Measurements from ENCODE around the gene PRL. TPM values are rescaled to one million over a fixed set of nuclear protein-coding genes. Genes with fewer than 3 reads are reported as not detected.

PRL gene
- total RNA-seq, 4 donors from 2014 or later = not detected

GRCh38 chr6:22249711-22250350 is 47.0 kb downstream of the PRL start:
- Histone ChIP-seq H3K4me3 (replicated peaks in 1 of 3) (no peak overlapping the region), H3K36me3 (no peaks in the 10 kb centered on the region), H3K27ac (no peak overlapping the region), H3K27me3 (no peaks in the 10 kb centered on the region), H3K9me3 (no peaks in the 10 kb centered on the region), H3K4me1 (peaks cover 0 to 8% of the 10 kb centered on the region in 2 donors)
- 51 to 54% methylated on average over 9 of the region's 9 CpGs for WGBS, 2 donors
- no peak for DNase-seq
- TF ChIP-seq CTCF (IDR thresholded peaks at IDR 0.05) (no peak), POLR2A (IDR thresholded peaks at IDR 0.05) (no peak)
- intact Hi-C loops (cut with DNase I) = no loop called here

GRCh38 chr6:22248513-22249308 is 48.1 kb downstream of the PRL start:
- WGBS, 2 donors = 67 to 72% methylated on average over 6 of the region's 6 CpGs
- no peaks in the 10 kb centered on the region for H3K27me3 ChIP-seq
- H3K36me3 ChIP-seq = no peaks in the 10 kb centered on the region
- H3K4me3 ChIP-seq (replicated peaks in 1 of 3) = no peak overlapping the region
- H3K27ac ChIP-seq = no peak overlapping the region
- H3K4me1 ChIP-seq = peaks cover 0 to 8% of the 10 kb centered on the region in 2 donors
- DNase-seq = no peak
- H3K9me3 ChIP-seq = no peaks in the 10 kb centered on the region
- intact Hi-C loops (cut with DNase I) = no loop called here
- TF ChIP-seq CTCF (IDR thresholded peaks at IDR 0.05) = no peak
- TF ChIP-seq POLR2A (IDR thresholded peaks at IDR 0.05) = no peak

GRCh38 chr6:22247916-22248482 is 48.8 kb downstream of the PRL start:
- Histone ChIP-seq H3K36me3 (no peaks in the 10 kb centered on the region), H3K27me3 (no peaks in the 10 kb centered on the region), H3K9me3 (no peaks in the 10 kb centered on the region), H3K4me1 (peaks cover 0 to 8% of the 10 kb centered on the region in 2 donors), H3K27ac (no peak overlapping the region), H3K4me3 (replicated peaks in 1 of 3) (no peak overlapping the region)
- TF ChIP-seq POLR2A (IDR thresholded peaks at IDR 0.05) (no peak), CTCF (IDR thresholded peaks at IDR 0.05) (no peak)
- WGBS, 2 donors = 82 to 85% methylated on average over 4 of the region's 4 CpGs
- intact Hi-C loops (cut with DNase I) = no loop called here
- no peak for DNase-seq

GRCh38 chr6:22240025-22240424 is 56.8 kb downstream of the PRL start:
- TF ChIP-seq POLR2A (IDR thresholded peaks at IDR 0.05) (no peak), CTCF (IDR thresholded peaks at IDR 0.05) (no peak)

More at GRCh38 chr6:22240025-22240424, 56.8 kb downstream of the PRL start:
- no peak for DNase-seq
- Histone ChIP-seq H3K27ac (no peak overlapping the region), H3K36me3 (no peaks in the 10 kb centered on the region), H3K27me3 (no peaks in the 10 kb centered on the region), H3K9me3 (no peaks in the 10 kb centered on the region), H3K4me3 (replicated peaks in 1 of 3) (no peak overlapping the region), H3K4me1 (no peaks in the 10 kb centered on the region)
- intact Hi-C loops (cut with DNase I) = no loop called here
- 0% methylated on average over 1 of the region's 1 CpG for WGBS, 2 donors
